Cerebellar nuclear complex (tissue), 1 donor: ENCODE data around the gene NAT14.
"Not testable (repeated sequence)": the region's sequence is repeated elsewhere in the genome, so short reads cannot be mapped to it uniquely, and the experiment has no call there.

Experiments used
- DNase-seq, 2 experiments: peaks; one replicate each; lab custom pipeline; 2025; lab: John Stamatoyannopoulos, UW

NAT14 gene, protein sequence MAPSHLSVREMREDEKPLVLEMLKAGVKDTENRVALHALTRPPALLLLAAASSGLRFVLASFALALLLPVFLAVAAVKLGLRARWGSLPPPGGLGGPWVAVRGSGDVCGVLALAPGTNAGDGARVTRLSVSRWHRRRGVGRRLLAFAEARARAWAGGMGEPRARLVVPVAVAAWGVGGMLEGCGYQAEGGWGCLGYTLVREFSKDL

GRCh38 chr19:55484593-55485438 lies at the start of gene NAT14:
Gene NAT14 (plus strand): TSS chr19:55485188. CDS start chr19:55485709, 521 bp downstream.
- DNase-seq = no peak

GRCh38 chr19:55436847-55437246 lies 48.1 kb upstream of the NAT14 start:
- no peak for DNase-seq

DNA sequence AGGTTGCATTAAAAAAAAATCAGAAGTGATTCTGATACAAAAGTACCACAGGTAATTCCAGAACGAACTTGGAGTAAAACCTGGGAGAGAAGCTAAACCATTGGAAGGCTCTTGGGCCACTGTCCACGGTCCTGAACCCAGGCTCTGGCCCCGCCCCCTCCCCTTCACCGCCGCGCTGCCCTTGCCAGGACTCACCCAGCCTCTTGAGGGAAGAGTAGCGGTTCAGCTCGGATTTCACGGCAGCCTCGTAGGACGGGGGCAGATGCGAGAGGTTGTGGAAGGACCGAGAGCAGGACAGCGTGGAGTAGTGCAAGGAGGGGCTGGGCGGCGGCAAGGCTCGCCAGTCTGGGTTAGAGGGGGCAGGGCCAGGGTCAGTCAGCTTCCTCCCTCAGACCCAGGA lies 47.6 kb upstream of the NAT14 start:
- no peak for DNase-seq

GRCh38 chr19:55439052-55439451 lies 45.9 kb upstream of the NAT14 start:
- DNase-seq = no peak

- no peak for DNase-seq
Measured at GRCh38 chr19:55440411-55441105, 44.4 kb upstream of the NAT14 start.

- no peak for DNase-seq
Measured at GRCh38 chr19:55441319-55441691, 43.7 kb upstream of the NAT14 start.

- no peak for DNase-seq
Measured at GRCh38 chr19:55441692-55442321, 43.2 kb upstream of the NAT14 start.

- no peak for DNase-seq
Measured at GRCh38 chr19:55442372-55442961, 42.5 kb upstream of the NAT14 start.

DNA sequence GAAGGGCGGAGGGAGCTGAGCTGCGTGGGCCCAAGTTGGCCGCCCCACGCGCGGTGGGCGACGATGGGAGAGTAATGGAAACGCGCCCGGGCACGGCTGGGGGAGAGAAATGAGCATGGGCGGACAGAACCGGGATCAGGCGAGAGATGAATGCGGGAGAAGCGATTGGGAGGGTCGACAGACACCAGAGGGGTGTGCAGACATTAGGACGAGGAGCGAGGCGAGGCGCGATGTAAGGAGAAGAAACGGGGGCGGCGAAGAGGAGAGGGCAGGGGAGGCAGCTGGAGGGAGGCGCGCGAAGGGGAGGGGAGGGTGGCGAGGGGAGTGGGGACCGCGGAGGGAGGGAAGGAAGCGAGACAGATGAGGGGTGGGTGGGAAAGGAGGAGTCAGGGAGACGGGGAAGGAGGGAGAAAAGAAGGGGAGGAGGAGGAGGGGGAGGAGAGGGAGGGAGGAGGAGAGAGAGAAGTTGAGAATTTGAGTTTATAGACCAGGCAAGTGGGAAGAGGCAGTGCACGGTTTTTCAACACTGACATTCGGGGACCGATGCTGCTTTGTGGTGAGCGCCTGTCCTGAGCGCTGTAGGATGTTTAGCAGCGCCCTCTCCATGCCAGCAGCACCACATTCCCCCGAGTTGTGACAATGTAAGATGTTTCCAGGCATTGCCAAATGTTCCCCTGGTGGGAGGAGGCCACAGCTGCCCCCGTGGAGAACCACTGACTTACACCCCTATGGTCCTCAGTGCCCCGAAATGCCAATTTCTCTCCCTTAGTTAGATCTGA lies 41.8 kb upstream of the NAT14 start, which contains the start of gene SHISA7:
TSS of gene SHISA7 (minus strand) at position 256 of the 779 bp plus-strand sequence. CDS start 437 bp downstream, outside the sequence.
- DNase-seq = no peak

DNA sequence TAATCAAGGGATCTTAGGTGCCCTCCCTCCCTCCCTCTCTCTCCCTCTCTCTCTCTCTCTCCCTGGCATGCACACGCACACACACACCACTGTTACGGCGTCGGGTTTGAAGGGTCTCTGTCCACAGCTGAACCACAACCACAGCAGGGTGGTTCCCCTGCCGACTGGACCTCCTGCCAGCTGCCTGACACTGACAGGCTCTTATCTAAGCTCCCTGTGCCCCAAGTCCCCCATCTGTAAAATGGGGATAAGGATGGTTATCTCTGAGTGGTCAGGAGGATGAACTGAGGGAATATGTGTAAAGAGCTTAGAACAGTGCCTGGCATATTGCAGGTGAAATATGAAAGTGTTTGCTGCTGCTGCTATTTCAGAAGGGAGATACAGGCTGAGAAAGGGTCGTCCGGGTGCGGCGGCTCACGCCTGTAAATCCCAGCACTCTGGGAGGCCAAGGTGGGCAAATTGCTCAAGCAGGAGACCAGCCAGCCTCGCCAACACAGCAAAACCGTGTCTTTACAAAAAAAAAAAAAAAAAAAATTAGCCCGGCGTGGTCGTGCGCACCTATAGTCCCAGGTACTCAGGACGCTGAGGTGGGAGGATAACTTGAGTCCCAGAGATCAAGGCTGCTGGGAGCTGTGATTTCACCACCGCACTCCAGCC lies 41.0 kb upstream of the NAT14 start:
- DNase-seq = no peak

DNA sequence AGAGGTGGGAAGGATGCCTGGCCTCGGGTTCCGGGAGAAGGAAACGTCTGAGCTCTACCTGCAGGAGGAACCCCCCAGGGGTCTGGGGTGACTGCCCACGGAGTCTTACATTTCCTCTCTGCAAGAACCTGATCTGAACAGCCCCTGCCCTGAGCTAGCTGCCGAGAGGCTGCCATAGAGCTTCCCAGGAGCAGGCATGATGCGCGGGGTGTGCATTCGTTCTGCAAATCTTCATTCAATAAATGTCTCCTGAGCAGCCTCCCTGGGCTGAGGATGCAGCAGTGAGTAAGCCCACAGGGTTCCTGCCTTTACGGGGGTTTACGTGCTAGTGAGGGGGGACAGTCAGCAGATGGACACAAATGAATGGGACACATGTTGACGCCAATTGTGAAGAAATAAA lies 40.3 kb upstream of the NAT14 start:
- DNase-seq = no peak

GRCh38 chr19:55446060-55446459 lies 38.9 kb upstream of the NAT14 start:
- DNase-seq = no peak

GRCh38 chr19:55447421-55448174 lies 37.4 kb upstream of the NAT14 start:
- no peak for DNase-seq

GRCh38 chr19:55448175-55448490 lies 36.9 kb upstream of the NAT14 start:
- not testable (repeated sequence) for DNase-seq

GRCh38 chr19:55449469-55449868 lies 35.5 kb upstream of the NAT14 start:
- DNase-seq = no peak

- no peak for DNase-seq
Measured at GRCh38 chr19:55451163-55451964, 33.6 kb upstream of the NAT14 start.

DNA sequence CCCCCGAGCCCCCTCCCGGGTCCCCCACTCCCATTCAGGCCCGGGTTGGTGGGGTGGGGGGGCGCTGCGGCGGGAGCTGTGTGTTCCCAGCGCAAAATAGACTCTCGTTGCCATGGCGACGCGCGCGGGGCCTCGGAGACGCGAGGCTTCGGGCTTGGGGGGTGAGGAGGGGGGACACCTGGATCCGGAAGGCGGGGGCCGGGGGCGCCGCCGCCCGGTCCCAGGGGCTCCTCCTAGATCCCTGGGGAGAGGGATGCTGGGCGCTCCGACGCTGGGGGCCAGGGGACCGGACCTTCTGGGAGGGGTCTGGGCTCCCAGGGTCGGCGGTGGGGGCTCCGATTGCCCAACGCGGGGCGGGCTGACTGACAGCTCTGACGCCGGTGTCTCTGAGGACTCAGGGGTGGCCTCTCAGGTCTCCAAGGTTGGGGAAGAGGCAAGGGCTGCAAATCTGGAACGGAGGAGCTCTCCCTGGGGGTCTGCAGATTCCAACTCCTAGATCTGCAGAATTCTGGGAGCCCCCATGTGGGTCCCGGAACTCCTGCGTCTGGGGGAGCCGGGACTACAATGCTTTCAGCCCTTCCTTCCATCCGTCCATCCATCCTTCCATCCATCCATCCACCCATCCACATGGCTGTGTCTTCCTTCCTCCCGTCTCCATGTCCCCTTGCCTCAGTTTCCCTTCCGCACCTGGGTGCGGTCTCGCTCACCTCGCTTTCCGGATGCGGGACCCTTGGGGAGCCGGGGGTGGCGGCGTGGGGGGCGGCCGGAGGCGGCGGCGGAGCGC lies 32.8 kb upstream of the NAT14 start:
- DNase-seq = no peak

DNA sequence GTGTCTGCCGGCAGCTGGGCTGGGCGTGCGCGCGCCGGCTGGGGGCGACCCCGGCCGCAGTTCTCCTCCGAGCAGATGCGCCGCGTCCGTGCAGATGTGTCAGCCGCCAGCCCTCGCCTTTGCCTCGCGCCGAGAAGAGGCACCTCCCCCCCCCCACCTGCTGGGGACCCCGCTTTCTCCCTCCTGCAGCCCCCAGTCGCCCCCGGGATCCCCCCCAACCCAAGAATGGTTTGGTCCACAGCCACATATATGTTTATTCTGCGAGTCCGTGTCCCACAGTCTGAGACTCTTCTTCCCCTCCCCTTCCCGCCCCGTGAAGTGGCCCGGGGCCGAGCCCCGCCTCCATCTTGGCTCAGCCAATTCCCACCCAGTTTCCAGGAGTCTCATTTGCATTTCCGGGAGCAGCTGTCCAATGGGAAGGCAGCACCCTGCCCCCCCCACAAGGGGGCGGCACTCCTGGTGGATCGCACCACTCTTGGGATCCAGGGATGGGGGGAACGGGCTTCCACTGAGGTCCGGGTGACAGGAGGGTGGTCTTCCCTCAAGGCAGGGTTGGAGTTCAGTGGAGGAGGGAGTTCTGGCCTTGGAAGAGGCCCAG lies 32.1 kb upstream of the NAT14 start:
- DNase-seq = peak; percentile 75 to 89
